HepG2 (cell line): ENCODE results near the gene SRP68. TPM values are rescaled to one million over a fixed set of nuclear protein-coding genes. Genes with fewer than 3 reads are reported as not detected.

Experiments used
- DMAP1 ChIP-seq: IDR thresholded peaks from 2 replicates; pipeline ENCODE4 v1.6.1; 2016
- IKZF1 ChIP-seq: fragments of 450-650 bp; IDR thresholded peaks from 2 replicates; pipeline ENCODE4 v1.7.1; 2016
- LBX2 ChIP-seq: sonication (generic); formaldehyde crosslinking; IDR thresholded peaks from 2 replicates; pipeline ENCODE4 v1.5.0; 2020; ENCODE audit warnings: missing genetic modification reagents, mild to moderate bottlenecking, borderline replicate concordance
- NFKB2 ChIP-seq: sonication (generic); formaldehyde crosslinking; IDR thresholded peaks from 2 replicates; pipeline ENCODE4 v1.4.0; 2020; ENCODE audit warnings: missing genetic modification reagents, borderline replicate concordance
- NPAS2 ChIP-seq: sonication (generic); formaldehyde crosslinking; IDR thresholded peaks from 2 replicates; pipeline ENCODE4 v1.8.0; 2022; ENCODE audit warnings: mild to moderate bottlenecking, missing genetic modification reagents, borderline replicate concordance
- NR2F6 ChIP-seq, 2 experiments: IDR thresholded peaks; 2 replicates each; pipeline ENCODE4 v1.6.1; 2016; ENCODE audit warnings: antibody characterized with exemption in 1 of 2, mild to moderate bottlenecking in 1 of 2
- PCBP2 ChIP-seq: fragments of 200-400 bp; formaldehyde crosslinking; optimal IDR thresholded peaks from 2 replicates; pipeline ENCODE3; 2018; ENCODE audit warnings: low read length, low read depth; ENCODE audit not compliant: poor library complexity, severe bottlenecking
- SKI ChIP-seq: fragments of 450-650 bp; IDR thresholded peaks from one replicate; pipeline ENCODE4 v1.6.1; 2018; ENCODE audit warnings: mild to moderate bottlenecking; ENCODE audit not compliant: partially characterized antibody
- SOX5 ChIP-seq: IDR thresholded peaks from 2 replicates; pipeline ENCODE4 v1.6.1; 2016; ENCODE audit warnings: borderline replicate concordance
- ZBTB20 ChIP-seq: sonication (generic); formaldehyde crosslinking; IDR thresholded peaks from 2 replicates; pipeline ENCODE4 v1.8.1; 2023; ENCODE audit warnings: missing genetic modification reagents, low read depth, mild to moderate bottlenecking, borderline replicate concordance
- ZBTB46 ChIP-seq: sonication (generic); formaldehyde crosslinking; IDR thresholded peaks from 2 replicates; pipeline ENCODE4 v1.4.0; 2020; ENCODE audit warnings: mild to moderate bottlenecking, missing genetic modification reagents, borderline replicate concordance
- ZFP90 ChIP-seq: sonication (generic); formaldehyde crosslinking; IDR thresholded peaks from 2 replicates; pipeline ENCODE4 v1.8.0; 2022; ENCODE audit warnings: missing genetic modification reagents, mild to moderate bottlenecking, inconsistent platforms, borderline replicate concordance
- ZNF142 ChIP-seq: sonication (generic); formaldehyde crosslinking; IDR thresholded peaks from 2 replicates; pipeline ENCODE4 v1.4.0; 2020; ENCODE audit warnings: missing genetic modification reagents
- ZNF441 ChIP-seq: sonication (generic); formaldehyde crosslinking; IDR thresholded peaks from 2 replicates; pipeline ENCODE4 v1.7.0; 2021; ENCODE audit warnings: missing genetic modification reagents, borderline replicate concordance
- ZNF792 ChIP-seq: IDR thresholded peaks from 2 replicates; pipeline ENCODE4 v1.6.1; 2016
- ZNF800 ChIP-seq: sonication (generic); formaldehyde crosslinking; IDR thresholded peaks from 2 replicates; pipeline ENCODE4 v1.4.0; 2020; ENCODE audit warnings: missing genetic modification reagents
- ZSCAN20 ChIP-seq: sonication (generic); formaldehyde crosslinking; IDR thresholded peaks from 2 replicates; pipeline ENCODE4 v1.4.0; 2020; ENCODE audit warnings: missing genetic modification reagents, mild to moderate bottlenecking, borderline replicate concordance
- polyA plus RNA-seq, 8 experiments: library from polyadenylated mRNA; depleted of rRNA in 3 of 8; stranded (reverse) in 7 of 8; unstranded in 1 of 8; fragments of >200 nt; fragmentation: Illumina TruSeq in 4 of 8; extraction: Trizol in 4 of 8; gene quantifications; 2 replicates each; pipeline versions ENCODE4 v1.2.1 to v1.2.3, GENCODE V29; 2011 to 2016; ENCODE audit warnings: low read depth in 4 of 8, missing spikeins in 1 of 8, mixed read lengths in 1 of 8; ENCODE audit not compliant: insufficient read depth in 1 of 8
- total RNA-seq, 5 experiments: library from RNA; depleted of rRNA; stranded (reverse); fragments of >200 nt; fragmentation: Illumina TruSeq; extraction: Trizol; gene quantifications; 2 replicates each; pipeline ENCODE4 v1.2.3, GENCODE V29; 2016; ENCODE audit warnings: low read depth in 1 of 5

The SRP68 gene
- total and polyA plus RNA-seq, 2 of the 13 experiments (the other 11 are each of a cell fraction or from before 2014, with no cell fraction given) = 39.8 to 74.3 TPM

- TF ChIP-seq ZBTB46 (CRISPR knock-in tag) (no peak), ZNF792 (CRISPR knock-in tag) (peak; percentile 24; the same call in 1 of the 2 replicates), ZNF800 (CRISPR knock-in tag) (no peak), DMAP1 (CRISPR knock-in tag) (0 out of 2 replicates have a peak, but pooled peaks have one; percentile 22), NR2F6 (IDR thresholded peaks at IDR 0.05) (no peak; the same call in 1 of the 2 replicates), NR2F6 (CRISPR knock-in tag; IDR thresholded peaks at IDR 0.05) (peak; percentile 63; the same call in 1 of the 2 replicates), ZSCAN20 (CRISPR knock-in tag) (no peak), IKZF1 (no peak), ZFP90 (peak; percentile 51; the same call in 1 of the 2 replicates), PCBP2 (no peak), LBX2 (peak; percentile 84; the same call in 1 of the 2 replicates), ZBTB20 (peak; percentile 77), ZNF142 (CRISPR knock-in tag) (no peak), SKI (no peak), ZNF441 (peak; percentile 95), NPAS2 (CRISPR knock-in tag) (no peak), NFKB2 (peak; percentile 71; the same call in 1 of the 2 replicates), SOX5 (peak; percentile 45; the same call in 1 of the 2 replicates)
Observed at GRCh38 chr17:76000016-76000754, 72.1 kb downstream of the SRP68 start (continued).
